HG03060 (cell line): Measurements from ENCODE around the gene STRN.
"Not testable (repeated sequence)": the region's sequence is repeated elsewhere in the genome, so short reads cannot be mapped to it uniquely, and the experiment has no call there.

Experiments used
- ATAC-seq: cut with Tn5 transposase; IDR thresholded peaks from one replicate; pipeline ENCODE4 v1.9.1; 2021; ENCODE audit warnings: low read depth, moderate number of reproducible peaks; ENCODE audit not compliant: unreplicated experiment

The STRN gene

DNA sequence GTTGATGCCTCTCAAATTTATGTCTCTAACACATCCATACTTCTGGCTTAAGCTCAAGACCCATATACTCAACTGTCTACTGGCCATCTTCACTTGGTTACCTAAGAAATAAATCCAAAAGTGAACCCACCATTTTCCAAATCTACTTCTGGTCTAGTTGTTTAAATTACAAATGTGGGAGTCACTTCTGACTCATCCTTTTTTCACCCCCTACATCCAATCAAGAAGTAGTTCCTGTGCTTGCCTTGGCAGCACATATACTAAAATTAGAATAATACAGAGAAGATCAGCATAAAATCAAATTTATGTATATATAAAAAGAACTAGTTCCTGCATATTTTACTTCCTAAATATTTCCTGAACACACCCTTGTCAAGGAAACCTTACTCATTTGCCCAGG is 53.6 kb downstream of the STRN start:
- no peak for ATAC-seq

DNA sequence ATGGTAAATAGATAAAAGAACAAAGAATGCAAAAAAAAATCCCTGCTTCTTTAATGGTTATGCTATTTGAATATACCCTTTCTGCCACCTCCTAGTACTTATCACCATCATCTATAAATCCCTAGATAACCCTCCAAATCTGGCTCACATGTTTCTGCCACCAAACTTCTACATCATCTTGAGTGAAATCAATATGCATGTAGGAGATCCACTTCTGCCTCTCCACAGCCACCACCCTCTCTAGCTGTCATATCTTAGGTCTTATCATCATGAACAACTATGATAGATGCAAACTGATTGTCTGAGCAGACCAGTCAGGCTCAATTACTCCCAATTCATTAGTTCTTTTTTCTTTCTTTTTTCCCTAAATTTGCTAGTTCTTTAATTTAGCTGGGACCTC is 55.3 kb downstream of the STRN start:
- no peak for ATAC-seq

DNA sequence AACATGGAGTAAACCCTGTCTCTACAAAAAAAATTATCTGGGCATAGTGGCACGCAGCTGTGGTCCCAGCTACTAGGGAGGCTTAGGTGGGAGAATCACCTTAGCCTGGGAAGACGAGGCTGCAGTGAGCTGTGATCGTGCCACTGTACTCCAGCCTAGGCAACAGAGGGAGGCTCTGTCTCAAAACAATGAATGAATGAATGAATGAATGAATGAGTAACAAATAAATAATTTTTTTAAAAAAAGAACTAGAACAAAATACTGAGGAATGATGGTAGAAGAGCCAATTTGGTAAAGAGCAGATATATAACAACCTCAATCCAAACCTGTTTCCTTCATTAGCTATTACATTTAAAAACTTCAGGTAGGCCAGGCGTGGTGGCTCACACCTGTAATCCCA is 60.1 kb downstream of the STRN start:
- ATAC-seq, result no peak

DNA sequence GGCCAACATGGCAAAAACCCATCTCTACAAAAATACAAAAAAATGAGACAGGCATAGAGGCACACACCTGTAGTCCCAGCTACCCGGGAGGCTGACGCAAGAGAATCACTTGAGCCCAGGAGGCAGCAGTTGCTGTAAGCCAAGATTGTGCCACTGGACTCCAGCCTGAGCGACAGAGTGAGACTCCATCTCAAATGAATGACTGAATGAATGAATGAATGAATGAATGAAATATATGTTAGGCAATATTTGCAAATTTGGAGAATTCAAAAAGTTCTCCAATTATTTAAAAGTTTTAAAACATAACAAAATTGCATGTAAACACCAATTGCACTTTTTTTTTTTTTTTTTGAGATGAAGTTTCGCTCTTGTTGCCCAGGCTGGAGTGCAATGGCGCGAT is 61.7 kb downstream of the STRN start:
- no peak for ATAC-seq

DNA sequence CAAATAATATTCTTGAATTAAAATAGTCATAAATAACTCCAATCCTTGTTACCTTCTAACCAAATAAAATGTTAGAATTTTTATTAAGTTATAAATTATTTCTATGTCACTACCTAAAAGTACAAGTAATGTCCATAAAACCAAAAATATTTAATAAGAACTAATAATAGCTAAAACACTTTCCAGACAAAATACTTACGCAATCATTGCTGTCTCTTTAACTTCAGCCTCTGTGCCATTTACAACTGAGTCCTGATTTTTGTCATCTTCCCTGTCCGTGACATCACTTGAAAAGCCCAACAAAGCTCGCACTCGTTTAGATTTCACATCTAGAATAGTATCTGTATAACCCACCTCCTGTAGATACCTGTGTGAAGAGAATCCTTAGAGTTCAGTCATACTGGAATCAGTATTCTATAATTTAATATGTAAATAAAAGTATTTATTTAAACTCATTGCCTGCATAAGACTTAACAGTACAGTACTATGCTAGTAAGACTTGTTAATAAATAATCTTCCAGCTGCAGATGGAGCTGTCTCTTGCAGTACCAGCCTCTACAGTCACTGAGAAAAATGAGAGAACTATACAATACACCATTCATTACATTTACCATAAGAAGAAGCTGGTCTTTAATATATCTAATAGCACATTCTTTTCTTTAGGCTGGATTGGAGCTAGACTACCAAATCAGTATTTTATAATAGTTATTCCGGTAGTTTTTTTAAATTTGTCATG is 63.8 kb downstream of the STRN start:
- no peak for ATAC-seq

DNA sequence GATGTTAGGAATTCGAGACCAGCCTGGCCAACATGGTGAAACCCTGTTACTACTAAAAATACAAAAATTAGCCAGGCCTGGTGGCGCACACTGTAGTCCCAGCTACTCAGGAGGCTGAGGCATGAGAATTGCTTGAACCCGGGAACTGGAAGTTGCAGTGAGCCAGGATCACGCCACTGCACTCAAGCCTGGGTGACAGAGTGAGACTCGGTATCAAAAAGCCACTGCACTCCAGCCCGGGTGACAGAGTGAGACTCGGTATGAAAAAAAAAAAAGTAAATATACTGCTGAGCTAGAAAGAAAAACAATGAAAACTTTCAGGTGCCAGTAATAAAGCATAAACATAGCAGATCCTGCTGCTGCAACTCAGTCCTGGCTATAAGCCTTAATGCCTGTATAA is 73.5 kb downstream of the STRN start:
- ATAC-seq, result no peak

DNA sequence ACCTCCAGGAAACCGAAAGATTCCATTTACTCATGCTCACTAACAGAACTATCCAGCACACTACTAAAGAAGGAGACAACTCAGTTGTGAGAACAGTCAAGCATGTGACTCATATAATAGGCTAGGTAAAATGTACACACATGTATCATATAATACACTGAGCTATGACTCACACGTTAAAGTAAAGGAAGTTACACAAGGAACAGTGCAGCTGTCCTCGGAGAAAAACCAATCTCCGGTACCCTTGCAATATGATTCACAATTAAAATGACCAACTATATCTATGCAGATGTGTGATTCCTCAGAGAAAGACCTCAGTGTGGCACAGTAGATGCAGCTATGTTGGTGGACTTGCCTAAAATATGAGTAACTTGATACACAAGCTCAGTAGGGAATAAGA is 76.5 kb downstream of the STRN start:
- ATAC-seq, result no peak

DNA sequence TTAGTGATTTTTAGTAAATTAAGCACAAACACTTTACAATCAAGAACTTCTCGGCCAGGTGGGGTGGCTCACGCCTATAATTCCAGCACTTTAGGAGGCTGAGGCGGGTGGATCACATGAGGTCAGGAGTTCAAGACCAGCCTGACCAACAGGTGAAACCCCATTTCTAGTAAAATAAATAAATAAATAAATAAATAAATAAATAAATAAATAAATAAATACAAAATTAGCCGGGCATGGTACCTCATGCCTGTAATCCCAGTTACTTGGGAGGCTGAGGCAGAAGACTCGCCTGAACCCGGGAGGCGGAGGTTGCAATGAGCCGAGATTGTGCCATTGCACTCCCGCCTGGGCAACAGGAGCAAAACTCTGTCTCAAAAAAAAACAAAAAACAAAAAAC is 79.2 kb downstream of the STRN start:
- ATAC-seq, result not testable (repeated sequence)

DNA sequence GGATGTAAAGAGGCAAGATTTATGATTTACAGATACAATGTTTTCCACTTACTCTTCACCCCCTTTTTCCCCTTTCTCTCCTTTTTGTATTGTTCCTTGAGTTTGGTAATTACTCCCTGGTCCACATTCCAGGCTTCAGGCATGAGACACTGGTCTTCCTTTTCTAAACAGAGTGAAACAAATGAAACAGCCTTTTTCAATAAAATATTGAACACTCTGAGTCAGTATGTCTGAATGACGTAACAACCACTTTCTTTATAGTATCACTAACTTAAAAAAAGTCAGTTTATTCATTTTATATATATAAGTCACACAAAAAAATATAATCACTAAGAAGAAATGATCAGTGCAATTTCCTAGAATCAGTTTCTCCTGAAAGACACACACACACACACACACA is 79.7 kb downstream of the STRN start:
- no peak for ATAC-seq

DNA sequence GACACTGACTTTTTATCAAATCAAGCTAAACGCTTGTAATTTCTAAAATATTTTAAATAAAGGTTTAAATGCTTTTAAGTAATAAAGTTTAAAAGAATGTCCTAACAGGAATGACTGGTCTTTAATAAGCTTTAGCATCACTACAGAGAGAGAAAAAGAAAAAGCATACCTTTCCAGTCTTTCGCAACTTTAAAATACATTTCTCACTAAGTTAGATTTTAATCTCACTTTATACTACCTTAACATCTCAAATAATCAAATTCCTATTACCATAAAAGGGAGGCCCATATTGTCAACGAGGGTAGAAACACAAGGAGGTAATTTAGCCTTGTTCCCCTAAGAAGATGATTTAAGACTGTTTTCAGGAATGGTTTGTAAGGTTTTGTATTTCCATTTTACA is 80.7 kb downstream of the STRN start:
- ATAC-seq, result no peak

DNA sequence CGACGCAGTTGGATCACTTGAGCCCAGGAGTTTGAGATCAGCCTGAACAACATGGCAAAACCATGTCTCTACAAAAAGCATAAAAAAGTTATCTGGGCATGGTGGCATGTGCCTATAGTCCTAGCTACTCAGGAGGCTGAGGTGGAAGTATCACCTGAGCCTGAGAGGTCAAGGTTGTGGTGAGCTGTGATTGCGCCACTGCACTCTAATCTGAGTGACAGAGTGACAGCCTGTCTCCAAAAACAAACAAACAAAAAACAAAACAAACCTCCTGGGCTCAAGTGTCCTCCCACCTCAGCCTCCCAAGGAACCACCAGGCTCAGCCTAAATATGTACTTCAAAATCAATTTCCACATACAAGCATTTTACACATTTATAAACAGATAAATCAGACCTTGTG is 83.8 kb downstream of the STRN start:
- ATAC-seq, result no peak

DNA sequence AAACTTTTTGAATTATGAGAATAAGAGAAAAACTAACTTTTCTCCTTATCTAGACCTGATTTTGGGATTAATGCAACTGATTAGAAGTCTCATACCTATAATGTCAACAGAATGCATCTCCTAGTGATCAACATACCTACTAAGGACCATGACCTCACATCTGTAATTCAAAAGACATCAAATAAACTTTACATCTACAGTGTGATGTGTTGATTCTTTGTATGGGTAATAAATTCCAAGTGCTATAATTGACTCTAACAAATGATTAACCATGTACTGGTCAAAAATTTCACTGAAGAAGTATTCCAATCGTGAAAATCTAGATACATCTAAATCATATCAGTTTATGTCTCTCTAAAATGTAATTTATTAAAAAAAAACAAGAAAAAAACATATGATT is 84.5 kb downstream of the STRN start:
- no peak for ATAC-seq

DNA sequence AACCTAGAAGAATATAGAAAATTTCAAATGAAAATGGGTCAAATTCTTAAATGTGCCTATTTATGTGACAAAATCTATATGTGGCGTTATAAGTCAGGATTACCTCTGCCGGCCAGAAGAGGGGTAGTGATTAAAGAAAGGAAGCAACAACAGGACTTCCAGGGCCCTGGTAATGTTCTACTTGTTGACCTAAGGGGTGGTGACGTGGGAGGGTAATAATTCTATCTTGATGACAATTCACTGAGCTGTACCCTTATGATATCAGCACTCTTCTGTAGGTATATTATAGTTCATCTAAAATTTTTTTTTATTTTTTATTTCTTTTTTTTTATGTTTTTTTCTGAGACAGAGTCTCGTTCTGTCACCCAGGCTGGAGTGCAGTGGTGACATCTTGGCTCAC is 87.9 kb downstream of the STRN start:
- ATAC-seq, result no peak

DNA sequence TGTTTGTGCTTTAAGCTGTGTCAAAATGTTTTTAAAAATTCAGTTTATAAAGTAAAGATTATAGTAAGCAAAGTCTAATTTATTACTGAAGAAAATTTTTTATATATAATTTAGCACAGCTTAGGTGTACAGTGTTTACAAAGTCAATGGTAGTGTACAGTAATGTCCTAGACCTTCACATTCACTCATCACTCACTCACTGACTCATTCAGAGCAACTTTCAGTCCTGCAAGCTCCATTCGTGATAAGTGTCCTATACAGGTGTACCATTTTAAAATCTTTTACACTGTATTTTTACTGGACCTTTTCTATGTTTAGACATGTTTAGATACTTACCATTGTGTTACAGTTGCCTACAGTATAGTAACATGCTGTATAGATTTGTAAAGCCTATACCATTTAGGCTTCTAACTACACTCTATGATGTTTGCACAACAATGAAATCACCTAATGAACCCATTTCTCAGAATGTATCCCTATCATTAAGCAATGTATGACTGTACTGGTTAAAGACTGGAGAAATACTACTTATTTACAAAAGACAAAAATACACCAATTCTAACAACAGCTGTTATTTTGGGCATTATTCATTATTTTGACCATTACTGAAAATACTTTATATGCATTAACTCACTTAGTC is 95.1 kb downstream of the STRN start:
- ATAC-seq, result no peak

DNA sequence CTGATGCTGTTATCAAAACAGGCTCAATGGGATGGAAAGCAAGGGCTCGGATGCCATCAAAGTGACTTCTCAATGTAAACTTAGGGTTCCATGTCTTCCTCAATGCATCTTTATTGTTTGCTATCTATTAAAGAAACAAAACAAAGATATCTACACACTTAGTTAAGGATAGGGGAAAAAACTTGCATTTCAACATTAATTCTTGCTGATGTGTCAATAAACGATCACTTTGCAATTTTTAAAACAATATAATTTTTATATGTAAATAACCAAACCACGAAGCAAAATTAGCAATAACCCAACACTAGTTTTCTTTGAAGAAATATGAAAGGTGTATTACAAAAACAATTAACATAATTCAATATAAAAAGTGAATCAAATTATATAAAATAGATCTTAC is 96.7 kb downstream of the STRN start:
- no peak for ATAC-seq

DNA sequence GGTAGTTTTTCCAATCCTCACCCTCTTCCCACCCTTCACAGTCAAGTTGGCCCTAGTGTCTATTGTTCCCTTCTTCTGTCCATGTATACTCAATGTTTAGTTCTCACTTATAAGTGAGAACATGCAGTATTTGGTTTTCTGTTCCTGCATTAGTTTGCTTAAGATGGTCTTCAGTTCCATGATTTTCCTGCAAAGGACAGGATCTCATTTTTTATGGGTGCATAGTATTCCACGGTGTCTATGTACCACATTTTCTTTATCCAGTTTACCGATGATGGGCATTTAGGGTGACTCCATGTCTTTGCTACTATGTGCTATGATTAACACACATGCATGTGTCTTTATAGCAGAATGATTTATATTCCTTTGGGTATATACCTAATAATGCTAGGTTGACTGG is 104.4 kb downstream of the STRN start:
- ATAC-seq, result no peak

DNA sequence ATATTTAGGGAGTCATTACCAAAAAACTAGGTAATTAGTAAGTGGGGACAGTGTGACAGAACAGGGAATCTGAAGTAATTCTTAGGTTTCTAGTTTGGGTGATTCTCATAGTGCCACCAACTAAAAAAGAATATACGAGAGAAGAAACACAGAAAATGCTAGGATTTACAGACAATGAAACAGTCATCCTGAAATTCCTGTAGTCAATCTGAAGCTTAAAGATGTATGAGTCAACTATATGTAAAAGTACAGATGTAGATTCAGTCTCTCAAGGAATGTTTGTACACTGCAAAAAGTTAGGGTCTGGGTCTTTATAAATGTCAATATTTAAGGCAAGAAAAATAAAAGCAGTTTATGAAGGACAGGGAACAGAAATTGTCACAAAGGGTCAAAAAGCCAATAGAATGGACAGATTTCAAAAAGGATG is 107.0 kb downstream of the STRN start:
- ATAC-seq, result no peak

DNA sequence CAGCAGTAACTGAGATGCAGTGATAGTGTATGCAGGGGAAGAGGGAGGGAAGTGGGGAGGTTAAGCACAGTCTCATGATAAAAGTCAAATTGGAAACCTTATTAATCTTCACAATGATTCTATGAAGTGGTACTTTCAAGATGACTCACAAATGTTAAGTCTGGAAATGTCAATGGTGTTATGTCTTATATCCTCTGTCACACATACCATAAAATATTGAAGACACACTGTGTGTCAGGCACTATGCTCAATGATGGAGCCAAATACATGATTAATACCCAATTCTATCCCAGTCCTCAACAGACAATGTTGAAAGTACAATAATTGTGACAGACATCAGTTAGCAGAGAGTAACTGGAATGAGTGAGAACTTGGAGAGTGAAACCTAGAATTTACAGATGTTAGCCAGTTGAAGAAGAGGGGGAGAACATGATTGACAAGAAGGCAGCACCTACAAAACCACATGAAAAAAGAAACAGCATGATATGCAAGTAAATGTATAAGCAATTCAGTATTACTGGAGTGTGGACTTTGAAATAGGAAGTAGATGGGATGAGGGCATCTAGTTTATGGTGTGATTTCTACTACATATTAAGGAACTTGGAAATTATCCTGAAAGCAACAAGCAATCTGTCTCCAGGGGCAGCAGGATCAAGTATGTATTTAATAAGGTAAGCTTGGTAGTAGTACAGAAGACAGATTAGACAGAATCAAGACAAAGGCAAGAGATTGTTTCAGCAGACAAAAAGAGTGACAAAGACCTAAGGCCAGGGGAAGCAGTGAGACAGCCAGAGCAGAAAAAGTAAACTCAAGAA is 107.6 kb downstream of the STRN start:
- ATAC-seq, result no peak

DNA sequence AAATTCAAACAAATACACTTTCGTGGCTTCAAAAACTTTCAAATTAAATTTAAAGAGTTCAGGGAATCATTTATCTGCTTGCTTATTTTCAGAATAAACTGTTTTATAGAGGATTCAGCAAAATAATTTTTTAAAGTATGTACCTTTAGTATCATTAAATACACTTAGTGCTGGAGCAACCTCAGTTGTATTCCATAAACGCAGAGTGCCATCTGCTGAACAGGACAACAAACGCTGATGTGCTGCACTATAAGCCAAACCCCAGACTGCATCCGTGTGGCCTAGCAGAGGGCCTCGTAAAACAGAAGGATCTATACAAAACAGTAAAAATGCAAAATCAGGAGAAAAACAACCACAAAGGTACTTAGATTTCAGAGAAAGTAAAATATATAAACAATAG is 108.6 kb downstream of the STRN start:
- no peak for ATAC-seq

DNA sequence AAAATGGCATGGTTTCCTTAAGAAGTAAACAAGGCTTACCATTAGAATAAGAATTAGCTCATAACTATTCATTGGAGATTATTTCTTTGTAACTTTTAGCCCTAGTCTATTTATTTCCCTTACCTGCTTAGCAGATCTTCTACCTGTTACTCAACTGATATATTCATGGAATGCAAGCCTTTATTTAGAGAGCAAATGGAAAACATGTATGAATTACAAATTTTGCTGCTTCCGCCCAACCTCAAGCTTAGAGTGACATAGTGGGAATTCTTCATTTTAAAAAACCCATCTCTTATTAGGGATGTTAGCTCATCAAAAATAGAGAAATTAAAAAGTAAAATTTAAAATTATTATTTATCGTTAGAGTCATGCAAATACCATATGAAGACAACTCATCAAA is 110.9 kb downstream of the STRN start:
- no peak for ATAC-seq

DNA sequence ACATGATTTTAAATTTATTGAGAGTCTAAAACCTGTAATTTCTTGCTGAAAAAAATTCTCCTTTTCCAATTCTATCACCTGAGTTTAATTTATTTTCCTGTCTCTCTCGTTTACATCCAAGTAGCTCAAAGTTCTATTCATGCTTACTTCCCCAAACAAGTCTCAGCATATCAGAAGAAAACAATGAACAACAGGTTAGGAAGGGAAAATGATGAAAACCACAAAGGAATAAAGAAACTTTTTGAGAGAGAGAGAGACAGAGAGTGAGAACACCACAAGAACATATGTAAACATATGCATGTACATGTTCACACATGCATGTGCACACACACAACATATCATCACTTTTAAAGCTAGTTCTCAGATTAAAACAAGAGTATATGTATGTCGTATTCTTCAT is 112.1 kb downstream of the STRN start:
- no peak for ATAC-seq

DNA sequence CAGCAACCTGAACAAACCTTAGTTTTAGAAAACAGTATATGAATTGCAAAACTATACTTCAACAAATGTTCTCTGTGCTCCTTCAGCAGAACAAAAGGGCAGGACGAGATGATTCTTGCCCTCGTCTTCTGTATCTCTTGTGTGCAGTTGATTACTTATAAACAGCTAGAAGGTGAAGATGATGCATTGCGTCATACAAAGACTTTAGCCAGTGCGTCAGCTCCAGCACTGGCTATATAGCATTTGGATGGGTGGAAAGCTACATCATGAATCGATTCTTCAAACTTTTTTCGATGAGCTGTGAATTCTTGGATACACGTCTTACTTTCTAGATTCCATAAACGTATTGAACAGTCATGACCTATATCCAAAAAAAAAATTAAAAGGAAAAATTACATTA is 117.1 kb downstream of the STRN start:
- ATAC-seq, result no peak
